IPS-18c (cell line): Measurements from ENCODE around the gene ITGB5.

Source experiments
- H3K4me3 ChIP-seq: 2 replicates; pipeline ENCODE4 v1.7.0; 2013; ENCODE audit warnings: low read depth, mild to moderate bottlenecking, low read length, moderate library complexity; ENCODE audit not compliant: insufficient read depth
- H3K9me3 ChIP-seq: one replicate; pipeline ENCODE4 v1.6.1; 2013; ENCODE audit warnings: mild to moderate bottlenecking, low read length, moderate library complexity; ENCODE audit not compliant: control insufficient read depth, insufficient read depth

The ITGB5 gene

DNA sequence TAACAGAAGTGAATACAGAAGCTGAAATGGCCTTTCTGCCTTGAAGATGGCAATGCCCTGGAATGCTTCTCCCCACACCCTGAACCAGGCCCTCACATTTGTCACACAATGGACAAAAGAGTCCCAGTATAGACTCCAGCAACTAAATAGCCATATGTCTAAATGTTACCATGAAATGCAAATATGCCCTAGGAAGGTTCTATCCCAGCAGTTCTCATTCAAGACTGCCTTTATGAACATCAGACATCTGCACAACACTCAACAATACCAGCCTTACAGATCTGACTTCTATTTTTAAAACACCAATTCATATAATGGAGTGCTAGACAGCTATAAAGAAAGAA, 7.9 kb downstream of the ITGB5 start:
- Histone ChIP-seq H3K9me3 (no peaks in the 10 kb centered on the region), H3K4me3 (no peak overlapping the region)

DNA sequence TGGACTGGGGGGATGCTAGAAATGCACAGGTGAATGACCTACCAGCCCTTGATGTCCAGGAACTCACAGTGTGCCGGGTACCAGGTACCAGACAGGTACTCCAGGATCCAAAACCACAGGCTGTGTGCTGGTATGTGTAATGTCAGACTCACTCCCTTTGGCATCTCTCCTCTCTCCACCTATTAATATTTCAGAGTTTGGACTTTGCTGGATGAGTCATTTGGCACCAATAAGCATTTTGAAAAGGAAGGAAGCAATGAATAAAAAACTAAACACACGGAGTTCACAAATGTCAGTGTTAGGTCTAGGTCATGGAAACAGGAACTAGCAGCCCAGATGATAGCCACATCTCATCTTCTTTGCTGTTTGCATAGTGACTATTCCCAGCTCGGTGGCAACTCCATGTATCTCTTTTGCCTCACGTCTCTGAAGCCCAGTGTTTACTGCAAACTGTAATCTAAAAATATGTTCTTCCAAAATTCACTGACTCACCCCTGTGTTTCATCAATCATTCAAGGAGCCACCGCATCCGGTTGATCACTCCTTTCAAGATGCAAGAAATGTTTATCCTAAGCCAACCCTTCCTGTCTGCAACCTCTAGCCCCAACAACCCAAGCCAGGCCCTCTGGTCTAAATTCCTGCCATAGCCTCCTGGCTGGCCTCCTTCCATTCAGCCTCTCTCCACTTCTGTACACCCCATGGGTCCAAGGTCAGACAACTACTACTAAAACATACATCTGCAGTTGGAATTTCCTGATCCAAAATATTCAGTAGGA, 8.4 kb downstream of the ITGB5 start:
- H3K4me3 ChIP-seq, result no peak overlapping the region

DNA sequence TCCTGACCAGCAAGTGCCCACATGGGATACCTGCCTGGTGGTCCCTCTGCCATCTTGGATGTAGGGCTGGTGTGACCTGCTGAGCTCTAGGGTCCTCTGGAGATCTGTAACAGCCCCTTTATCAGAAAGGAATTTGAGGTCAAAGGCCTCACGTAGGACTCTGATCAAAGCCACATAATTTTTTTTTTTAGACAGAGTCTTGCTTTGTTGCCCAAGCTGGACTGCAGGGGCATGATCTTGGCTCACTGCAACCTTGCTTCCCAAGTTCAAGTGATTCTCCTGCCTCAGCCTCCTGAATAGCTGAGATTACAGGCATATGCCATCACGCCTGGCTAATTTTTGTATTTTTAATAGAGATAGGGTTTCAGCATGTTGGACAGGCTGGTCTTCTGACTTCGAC, 9.5 kb downstream of the ITGB5 start:
- Histone ChIP-seq H3K4me3 (no peak overlapping the region), H3K9me3 (no peaks in the 10 kb centered on the region)

More for the DNA sequence above, 8.4 kb downstream of the ITGB5 start:
- H3K9me3 ChIP-seq, result no peaks in the 10 kb centered on the region

DNA sequence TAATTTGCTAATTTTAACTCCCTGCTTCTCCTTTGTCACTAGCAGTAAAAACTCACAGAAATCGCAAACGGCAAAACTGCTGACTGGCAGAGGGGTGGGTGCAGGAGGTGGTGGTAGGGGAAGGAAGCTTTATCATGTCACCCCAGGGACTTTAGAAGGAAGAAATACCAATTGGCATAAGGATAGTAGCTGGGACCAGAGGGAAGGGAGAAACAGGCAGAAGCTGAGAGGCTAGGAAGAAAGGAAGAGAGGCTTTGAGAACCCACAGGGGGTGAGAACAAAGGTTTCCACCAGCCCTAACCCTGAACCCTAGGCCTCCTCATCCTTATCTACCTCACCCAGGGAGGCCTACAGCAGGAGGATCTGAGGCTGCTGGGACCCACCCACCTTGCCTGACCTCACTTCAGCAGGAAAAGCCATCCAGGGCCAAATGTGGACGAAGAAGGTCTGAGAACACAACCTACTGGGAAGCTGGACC, 10.7 kb downstream of the ITGB5 start:
- H3K4me3 ChIP-seq, result no peak overlapping the region
- no peaks in the 10 kb centered on the region for H3K9me3 ChIP-seq

DNA sequence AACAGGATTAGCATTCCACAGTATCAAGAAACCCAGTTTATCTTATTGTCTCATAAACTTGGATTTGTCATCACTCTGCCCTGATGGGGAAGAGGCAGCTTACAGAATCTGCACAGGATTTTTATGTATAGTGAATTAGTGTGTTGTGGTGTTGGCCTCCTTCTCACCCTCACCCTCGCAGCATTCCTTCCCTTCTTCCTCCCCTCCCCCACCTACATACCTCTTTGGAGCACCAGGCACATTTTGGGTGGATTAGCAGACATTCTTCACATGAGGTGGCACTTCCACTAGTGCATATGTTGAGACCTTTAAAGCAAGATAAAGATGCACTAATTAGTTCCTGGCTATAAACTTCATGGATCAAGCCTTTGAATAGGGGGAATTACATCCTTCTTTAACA, 13.9 kb downstream of the ITGB5 start:
- Histone ChIP-seq H3K9me3 (no peaks in the 10 kb centered on the region), H3K4me3 (no peak overlapping the region)

DNA sequence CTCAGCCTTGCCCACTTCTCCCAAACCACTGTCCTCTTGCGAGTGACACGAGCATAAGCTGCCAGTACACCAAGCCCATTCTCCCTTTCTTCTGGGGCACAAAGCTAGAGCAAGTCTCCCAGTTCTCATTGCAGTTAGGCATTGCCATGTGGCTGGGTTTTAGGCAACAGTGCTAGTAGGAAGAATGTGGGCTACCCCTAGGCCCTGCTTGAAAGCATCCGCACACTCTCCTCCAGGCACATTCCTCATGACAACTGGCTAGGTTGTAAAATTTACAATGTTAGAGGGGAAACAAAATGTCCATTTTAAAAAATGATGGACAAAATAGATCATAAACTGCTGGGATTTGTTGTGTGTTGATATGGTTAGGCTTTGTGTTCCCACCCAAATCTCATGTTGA, 19.7 kb downstream of the ITGB5 start:
- Histone ChIP-seq H3K9me3 (no peaks in the 10 kb centered on the region), H3K4me3 (no peak overlapping the region)

DNA sequence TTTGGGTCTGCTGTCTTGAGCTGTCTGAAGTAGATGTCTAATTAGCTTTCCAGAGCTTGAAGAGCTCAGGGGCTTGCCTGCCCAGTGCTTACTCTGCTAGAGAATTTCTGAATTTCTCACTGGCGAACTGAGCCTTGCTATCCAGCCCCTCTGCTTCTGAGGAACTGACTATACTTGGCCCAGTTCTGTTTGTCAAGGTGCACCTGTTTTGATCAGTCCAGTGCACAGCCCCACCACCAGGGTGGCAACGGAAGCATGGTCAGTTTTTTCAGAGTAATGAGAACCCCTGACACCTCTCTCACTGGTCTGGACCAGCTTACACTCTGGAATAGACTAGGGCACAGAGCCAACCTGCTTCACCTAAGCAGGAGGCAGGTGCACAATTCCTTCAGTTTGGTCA, 25.2 kb downstream of the ITGB5 start:
- Histone ChIP-seq H3K4me3 (no peak overlapping the region), H3K9me3 (no peaks in the 10 kb centered on the region)

DNA sequence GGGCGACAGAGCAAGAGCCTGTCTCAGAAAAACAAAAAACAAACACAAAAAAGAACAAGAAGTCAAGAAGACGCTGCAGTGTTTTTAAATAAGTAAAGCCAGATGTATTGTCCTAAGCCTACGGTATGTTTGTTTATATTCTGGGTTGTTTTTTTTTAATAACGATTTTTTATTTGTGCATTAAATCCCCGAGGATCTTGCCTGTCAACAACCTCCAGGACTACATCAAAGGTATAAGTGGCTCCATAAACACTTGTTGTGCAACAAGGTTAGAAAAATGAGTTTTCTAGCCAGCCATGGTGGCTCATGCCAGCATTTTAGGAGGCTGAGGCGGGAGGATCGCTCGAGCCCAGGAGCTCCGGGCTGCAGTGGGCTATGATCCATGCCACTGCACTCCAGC, 26.1 kb downstream of the ITGB5 start:
- Histone ChIP-seq H3K4me3 (no peak overlapping the region), H3K9me3 (no peaks in the 10 kb centered on the region)

DNA sequence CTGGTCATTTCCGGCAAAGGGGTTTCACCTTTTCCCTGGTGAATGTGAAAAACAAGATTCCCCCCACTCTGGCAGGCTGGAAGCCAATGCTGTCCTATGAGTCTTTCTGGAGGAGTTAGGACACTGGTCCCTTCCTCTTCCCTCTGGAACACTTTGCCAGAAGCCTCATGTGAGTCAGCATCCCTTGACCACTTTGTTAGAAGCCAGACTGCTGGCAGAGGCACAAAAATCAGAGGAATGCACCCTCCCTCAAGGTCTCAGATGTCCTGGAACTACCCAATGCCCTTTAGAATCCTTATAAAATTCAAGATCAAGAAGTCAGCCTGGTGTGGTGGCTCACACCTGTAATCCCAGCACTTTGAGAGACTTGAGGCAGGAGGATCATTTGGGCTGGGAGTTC, 26.6 kb downstream of the ITGB5 start:
- no peak overlapping the region for H3K4me3 ChIP-seq
- no peaks in the 10 kb centered on the region for H3K9me3 ChIP-seq

DNA sequence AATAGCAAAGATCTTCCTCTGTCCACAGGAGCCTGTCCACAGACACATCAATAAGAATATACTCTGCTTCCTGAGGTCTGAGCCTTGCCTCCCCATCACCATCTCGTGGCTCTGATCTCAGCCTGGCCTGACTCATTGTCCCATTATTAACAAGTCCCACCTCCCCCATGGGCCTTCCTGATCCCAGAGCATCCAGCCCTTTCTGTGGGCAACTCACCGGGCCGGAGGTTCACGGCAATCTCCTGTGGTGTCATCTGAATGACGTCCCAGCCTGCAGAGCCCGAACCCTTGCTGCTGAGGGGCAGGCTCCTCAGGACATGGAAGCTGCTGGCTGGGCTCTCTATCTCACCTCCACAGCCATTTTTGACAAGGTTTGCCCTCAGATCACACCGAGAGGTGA, 28.1 kb downstream of the ITGB5 start:
- no peak overlapping the region for H3K4me3 ChIP-seq
- no peaks in the 10 kb centered on the region for H3K9me3 ChIP-seq

DNA sequence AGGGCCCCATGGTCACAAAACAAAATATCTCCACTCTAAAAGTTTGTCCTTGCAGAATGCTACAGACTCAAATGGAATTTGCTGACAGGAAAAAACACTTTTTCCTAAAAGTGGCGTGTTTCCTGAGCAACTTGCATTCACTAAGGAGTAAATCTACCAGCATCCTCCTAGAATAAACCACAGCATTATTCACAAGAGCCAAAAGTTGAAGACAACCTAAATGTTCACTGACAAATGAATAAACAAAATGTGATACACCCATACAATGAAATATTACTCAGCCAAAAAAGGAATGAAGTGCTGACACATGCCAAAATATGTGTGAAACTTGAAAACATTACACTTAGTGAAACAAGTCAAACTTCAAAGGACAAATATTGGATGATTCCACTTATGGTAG, 28.9 kb downstream of the ITGB5 start:
- Histone ChIP-seq H3K9me3 (no peaks in the 10 kb centered on the region), H3K4me3 (no peak overlapping the region)

DNA sequence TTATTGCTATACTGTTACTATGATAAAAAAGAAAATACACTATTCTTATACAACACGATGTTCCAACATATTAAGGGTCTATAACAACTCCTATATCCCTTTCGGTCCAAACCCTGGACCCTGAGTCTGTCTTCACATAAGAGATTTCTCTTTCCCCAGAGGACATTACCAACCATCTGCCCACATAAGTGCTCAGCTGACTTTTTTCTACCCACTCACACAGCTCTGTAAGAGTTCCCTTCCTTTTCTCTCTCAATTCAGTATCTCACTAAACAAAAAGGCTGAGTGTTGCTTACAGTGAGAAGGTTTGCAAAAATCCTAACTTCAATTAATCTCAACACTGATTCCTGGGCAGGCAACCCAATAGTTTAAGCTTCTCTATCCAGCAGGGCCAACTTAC, 30.5 kb downstream of the ITGB5 start:
- Histone ChIP-seq H3K9me3 (no peaks in the 10 kb centered on the region), H3K4me3 (no peak overlapping the region)

DNA sequence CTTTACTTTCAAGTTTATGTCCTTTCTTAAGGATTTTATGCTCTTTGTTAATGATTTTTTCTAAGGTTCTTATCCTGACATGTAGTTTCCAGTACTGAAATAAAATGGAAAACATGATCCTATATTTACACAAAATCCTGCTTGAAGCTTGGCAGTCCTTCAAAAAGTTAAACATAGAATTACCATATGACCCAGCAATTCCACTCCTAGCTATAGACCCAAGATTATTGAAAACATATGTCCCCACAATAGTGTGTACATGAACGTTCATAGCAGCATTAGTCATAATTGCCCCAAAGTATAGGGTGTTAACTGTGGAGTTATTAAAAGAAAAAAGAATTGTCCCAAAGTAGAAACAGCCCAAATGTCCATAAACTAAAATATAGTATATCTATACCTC, 33.2 kb downstream of the ITGB5 start:
- Histone ChIP-seq H3K9me3 (no peaks in the 10 kb centered on the region), H3K4me3 (no peak overlapping the region)

DNA sequence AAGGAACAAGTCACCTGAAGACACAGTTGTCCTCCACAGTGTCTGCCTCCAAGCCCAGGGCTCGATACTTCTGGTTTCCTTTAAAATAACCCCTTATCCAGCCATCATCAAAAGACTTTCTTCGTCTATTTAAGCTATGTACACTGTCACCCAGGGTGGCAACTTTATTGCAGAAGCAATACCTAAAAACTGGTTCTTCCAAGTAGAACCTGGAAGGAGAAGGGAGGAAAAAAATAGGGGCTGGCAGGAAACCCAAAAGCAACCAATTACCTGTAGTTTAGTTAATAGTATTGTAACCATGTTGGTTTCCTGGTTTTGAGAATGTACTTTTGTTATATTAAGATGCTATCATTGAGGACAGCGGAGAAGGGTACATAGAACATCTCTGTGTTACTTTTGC, 33.7 kb downstream of the ITGB5 start:
- Histone ChIP-seq H3K4me3 (no peak overlapping the region), H3K9me3 (no peaks in the 10 kb centered on the region)

DNA sequence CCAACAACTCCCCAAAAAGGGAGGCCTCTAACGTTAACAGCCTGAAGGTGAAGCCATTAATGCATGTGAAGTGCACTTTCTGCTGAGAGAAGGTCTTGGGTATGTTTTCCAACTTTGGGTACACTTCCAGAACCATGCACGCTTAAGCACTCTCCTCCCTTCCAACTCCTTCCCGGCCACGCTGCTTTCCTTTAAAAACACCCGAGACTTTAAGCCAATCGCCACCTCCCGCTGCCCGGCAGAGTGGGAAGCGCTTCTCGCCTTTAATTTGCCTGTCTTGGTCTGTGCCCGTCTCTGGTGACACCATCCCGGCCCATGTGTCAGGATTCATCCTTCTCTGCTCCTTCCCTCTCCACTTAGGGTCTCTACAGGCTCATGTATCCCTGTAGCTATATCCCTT, 35.3 kb downstream of the ITGB5 start:
- H3K9me3 ChIP-seq, result no peaks in the 10 kb centered on the region
- no peak overlapping the region for H3K4me3 ChIP-seq

DNA sequence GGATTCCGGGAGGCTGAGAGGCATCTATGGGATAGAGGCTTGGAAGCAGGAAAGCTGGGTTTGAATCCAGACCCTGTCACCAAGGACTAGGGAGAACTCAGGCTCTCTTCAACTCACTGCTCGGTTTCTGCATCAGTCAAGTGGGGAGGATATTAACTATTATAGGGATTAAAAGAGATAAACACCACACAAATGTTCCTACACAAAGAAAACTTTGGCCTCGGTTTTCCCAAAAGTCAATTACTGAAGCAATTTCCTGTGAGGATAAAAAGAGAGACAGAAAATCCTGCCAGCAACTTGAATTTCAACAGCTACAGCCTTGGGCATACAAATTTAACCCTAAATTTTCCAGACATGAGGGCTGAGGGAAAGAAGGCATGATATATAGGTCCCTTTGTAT, 36.0 kb downstream of the ITGB5 start:
- no peak overlapping the region for H3K4me3 ChIP-seq

DNA sequence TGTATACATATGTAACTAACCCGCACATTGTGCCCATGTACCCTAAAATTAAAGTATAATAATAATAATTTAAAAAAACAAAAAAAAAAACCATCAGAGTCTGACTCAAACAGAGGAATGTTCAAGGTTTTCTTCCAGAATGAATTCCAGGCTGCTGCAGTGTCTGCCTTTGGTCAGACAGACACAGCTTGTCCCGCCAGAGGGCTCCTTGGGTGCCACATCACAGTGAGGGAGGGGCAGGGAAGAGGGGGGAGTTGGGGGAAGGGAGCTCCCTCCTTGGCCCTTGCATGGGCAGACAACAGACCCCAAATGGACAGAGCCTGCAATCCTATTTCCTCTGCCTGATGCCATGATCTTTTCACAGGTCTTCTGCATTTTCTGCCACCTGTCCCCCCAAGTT, 36.5 kb downstream of the ITGB5 start:
- H3K9me3 ChIP-seq, result no peaks in the 10 kb centered on the region
- no peak overlapping the region for H3K4me3 ChIP-seq

More for the DNA sequence above, 36.0 kb downstream of the ITGB5 start:
- H3K9me3 ChIP-seq, result no peaks in the 10 kb centered on the region

DNA sequence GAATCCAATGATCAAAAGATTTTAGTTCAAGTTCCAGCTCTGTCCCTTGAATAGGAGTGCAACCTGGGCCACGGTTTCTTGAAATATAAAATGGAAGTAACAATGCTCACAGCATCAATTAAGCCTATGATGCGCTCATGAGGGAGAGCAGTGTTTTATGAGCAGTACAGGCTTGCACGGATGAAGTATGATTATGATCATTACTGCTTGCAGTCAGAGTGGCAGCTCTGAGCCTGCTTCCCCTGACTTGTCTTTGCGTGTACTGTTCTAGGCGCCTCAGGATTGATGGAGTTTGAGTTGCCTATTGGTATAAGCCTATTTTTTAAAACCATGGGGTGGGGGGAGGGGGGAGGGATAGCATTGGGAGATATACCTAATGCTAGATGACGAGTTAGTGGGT, 37.0 kb downstream of the ITGB5 start:
- Histone ChIP-seq H3K9me3 (no peaks in the 10 kb centered on the region), H3K4me3 (no peak overlapping the region)

DNA sequence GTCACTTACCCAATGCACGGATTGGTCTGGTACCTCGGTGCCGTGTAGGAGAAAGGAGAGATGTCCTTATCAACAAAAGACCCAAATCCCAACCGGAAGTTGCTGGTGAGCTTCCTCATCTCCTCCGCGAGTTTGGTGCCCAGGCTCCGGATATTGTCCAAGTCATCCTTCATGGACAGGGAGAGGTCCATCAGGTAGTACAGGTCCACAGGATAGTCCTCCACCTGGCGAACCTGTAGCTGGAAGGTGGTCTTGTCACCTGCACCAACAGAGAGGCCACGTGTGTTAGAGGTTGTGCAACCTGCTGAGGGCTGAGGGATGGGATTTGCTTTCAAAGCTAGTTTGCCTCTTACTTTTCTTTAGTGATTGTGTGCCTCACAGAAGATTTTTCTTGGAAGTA, 38.9 kb downstream of the ITGB5 start:
- H3K9me3 ChIP-seq, result no peaks in the 10 kb centered on the region
- H3K4me3 ChIP-seq, result no peak overlapping the region
